Breast epithelium (tissue), 3 donors: Measurements from ENCODE around the gene GALNT2.

Source experiments
- CTCF ChIP-seq, 3 donors: fragments of 450-650 bp; IDR thresholded peaks; one replicate each; pipeline ENCODE4 v1.5.1; 2016 to 2017; ENCODE audit warnings: antibody characterized with exemption in 3 of 3, mild to moderate bottlenecking in 3 of 3, moderate library complexity in 3 of 3
- POLR2A ChIP-seq: fragments of 450-650 bp; IDR thresholded peaks from one replicate; pipeline ENCODE4 v1.6.1; 2016; ENCODE audit warnings: antibody characterized with exemption, mild to moderate bottlenecking, moderate library complexity

DNA sequence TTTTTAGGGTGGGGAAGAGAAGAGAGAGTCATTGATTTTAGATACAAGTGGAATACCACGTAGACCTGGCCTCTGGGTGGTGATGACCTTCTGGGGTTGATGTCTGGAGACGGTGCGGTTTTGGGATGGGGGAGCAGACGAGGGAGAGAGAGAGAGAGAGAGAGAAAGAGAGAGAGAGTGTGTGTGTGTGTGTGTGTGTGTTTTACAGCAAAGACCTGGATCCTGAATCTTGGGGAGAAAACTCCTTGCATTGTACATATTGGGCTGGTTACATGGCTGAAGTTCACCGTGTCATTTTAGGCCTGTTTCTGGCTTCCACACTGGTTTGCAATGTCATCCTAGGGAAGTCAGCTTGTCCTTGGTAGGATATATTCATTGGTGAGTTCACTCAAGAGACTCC lies 89.0 kb downstream of the GALNT2 start:
- TF ChIP-seq CTCF (IDR thresholded peaks at IDR 0.05) (no peak), POLR2A (no peak)
